Limb (tissue), 2 donors: ENCODE measurements around the gene GNA14.
"Not testable (repeated sequence)": the region's sequence is repeated elsewhere in the genome, so short reads cannot be mapped to it uniquely, and the experiment has no call there.

Experiments used
- DNase-seq, 2 donors: peaks; one replicate each; pipeline ENCODE4 v3.0.0-alpha.2; 2016; ENCODE audit errors: extremely low spot score in 2 of 2

The GNA14 gene

DNA sequence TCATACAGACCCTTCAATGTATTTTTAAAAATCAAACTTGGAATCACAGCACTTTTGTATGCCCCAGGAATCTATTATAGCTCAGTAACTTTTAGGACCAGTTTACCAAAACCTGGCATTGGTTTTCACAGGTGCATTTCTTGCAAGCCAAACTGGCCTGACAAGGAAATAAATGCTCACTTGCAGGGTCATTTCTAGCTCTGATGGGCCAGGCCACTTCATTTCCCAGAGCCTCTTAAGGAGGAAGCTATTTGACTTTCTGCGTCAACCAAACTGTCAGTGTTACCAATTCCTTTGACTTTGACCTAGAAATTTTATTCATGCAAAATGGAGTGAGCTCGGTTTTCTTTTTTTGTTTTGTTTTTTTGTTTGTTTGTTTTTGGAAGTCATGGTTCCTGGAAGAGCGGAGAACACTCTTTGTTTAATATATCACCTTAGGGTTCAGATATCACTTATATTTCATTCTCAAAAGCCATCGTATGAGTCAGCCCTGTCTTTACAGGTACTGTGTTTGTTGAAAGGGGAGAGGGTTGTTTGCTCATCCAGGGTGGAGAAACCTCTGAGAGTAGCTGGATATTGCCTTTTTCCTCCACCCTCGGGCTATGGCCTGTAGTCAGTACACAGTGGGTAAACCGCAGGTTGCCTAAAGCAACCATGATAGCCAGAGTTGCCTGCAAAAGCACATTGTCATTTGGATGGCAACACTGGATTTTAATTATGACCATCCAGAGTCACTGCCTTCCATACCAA lies 58.9 kb downstream of the GNA14 start:
- no peak for DNase-seq

DNA sequence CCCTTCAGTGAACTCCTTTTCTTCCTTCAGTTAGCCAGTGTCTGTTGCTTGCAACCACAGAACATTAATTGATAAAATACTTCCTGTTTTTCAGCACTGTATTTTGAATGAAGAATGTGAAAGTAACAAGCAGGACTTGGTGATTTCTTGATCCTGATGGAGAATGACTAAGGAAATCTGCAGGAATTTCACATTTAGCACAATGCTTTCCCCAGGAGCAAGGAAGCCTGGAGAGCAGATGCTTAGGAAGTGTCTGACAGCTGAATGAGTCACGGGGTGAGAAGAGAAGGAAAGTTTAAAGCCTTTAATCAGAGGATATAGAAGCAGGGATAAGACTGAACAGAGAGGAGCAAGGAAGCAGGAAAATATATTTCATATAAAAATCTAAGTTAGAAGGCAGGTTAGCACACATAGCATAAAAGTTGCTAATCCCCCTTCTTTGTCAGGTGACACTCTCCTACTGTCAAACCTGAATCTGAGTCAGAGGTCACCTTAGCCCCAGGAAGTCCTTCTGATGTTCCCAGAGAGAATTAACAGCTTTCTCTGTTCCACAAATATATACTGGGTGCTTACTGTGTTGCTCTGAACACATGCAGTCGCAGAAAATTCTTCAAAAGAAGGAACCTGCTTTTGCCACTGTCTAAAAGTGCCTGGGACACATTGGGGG lies 59.7 kb downstream of the GNA14 start:
- no peak for DNase-seq

DNA sequence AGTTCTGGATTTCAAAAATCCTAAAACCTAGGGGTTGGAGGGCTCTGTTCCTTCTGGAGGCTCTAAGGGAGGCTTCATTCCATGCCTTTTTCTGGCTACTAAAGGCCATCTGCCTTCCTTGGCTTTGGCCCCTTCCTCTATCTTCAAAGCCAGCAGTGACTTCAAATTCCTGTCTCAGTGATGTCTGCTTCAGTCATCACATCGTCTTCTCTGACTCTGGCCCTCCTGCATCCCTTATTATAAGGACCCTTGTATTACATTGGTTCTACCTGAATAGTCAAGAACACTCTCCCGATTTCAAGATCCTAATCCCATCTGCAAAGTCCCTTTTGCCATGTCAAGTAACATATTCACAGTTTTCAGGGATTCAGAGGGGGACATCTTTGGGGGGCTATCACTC lies 60.3 kb downstream of the GNA14 start:
- DNase-seq: no peak

DNA sequence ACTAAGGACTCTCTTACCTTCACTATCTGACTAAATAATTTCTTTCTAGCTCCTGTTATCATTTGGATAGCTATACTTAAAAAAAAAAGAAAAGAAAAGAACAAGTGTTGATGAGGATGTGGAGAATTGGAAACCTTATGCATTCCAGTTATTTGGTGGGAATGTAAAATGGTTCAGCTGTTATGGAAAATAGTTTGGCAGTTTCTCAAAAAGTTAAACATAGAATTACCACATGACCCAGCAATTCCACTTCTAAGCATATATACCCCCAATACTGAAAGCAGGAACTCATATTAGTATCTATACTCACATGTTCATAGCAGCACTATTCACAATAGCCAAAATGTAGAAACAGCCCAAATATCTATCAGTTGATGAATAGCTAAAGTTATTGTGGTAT lies 61.1 kb downstream of the GNA14 start:
- DNase-seq: peak in 1 of 2 donors; percentile 51

DNA sequence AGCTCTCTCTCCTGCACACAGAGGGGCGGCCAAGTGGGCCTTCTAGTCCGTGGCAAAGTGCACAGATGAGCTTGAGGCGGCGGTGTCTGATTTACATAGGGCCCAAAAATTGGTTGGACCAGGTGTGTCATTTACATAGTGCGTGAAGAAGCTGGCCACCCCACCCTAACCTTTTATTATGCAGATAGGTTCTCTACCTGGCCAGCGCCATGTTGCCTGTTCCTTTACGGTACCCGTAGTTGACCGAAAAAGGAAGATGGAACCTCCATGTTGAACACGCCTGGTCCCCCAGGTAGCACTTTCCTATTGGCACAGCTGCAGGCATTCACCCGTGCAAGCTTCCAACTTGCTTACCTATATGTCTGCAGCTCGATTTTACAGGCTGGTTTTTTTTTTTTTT lies 61.5 kb downstream of the GNA14 start:
- DNase-seq: no peak

DNA sequence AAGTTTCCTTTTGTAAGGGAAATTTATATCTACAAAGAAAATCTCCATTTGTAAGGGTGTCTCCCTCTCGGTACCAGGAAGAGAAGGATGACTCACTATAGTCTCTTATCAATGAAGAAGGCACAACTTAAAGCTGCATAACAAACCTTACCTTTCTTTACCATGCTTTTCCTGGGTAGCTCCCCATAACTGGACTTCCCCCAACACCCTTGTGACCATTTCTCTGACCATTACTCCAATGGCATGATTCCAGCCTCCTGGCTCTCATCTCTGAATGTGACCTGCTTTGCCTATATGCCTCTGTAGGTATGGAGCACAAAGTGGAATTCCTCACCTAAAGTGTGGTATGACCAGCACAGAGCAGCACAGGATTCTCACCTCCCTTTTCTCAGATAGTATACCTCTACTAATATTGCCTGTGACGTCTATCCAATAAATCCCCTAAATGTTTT lies 62.8 kb downstream of the GNA14 start:
- no peak for DNase-seq

DNA sequence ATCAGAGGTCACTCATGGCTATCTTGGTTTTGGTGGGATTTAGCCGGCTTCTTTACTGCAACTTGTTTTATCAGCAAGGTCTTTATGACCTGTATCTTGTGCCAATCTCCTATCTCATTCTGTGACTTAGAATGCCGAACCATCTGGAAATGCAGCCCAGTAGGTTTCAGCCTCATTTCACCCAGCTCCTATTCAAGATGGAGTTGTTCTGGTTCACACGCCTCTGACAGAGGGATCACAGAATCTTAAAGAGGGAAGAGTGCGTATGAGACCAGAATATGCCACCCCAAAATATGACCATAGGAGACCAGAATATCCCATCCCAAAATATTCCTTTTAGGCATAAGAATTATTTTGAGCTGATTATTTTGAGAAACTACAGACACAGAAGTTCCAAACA lies 63.2 kb downstream of the GNA14 start:
- not testable (repeated sequence) for DNase-seq

DNA sequence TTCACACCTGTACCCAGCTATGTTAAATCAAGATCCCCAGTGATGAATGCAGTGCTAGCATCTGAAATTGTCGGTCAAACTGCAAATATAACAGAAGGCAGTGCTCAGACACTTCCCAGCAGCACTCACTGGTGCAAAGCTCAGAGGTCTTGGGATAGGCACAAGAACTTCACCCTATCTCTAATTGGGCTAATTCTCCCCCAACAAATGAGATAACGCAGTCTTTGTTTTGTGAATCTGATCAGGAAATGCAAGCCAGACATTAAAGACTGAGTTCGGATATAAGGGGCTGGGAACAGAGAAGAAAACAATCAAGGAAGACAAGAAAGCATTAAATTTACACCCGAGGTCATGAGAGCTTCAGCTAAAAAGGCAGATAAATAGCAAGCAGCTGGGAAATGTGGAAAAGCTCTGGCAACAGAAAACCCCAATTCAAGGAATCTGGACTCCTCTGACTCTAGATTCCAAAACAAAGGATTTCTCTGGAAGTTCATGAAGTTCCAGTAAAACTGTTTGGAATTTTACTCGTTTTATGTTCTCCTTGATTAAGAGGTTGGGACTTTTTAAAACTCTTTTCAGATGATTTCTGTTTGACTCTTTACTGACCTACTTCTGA lies 65.1 kb downstream of the GNA14 start:
- no peak for DNase-seq

DNA sequence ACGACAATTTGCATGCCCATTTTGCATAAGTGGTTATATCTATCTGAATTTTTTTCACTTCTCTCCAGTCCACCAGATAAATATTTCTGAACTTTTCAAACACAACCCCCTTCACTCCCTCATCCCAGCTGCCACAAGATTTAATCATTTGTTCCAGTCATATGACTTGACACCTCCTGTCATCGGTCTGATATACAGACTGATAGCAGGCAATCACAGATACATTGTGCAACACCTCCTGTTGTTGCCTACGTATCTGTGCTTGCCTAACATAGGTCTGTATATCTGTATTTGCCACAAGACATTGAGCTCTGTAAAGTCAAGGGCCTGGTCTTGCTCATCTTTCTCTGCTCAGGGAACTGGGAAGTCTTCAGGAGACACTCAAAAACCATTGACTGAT lies 65.6 kb downstream of the GNA14 start:
- no peak for DNase-seq

DNA sequence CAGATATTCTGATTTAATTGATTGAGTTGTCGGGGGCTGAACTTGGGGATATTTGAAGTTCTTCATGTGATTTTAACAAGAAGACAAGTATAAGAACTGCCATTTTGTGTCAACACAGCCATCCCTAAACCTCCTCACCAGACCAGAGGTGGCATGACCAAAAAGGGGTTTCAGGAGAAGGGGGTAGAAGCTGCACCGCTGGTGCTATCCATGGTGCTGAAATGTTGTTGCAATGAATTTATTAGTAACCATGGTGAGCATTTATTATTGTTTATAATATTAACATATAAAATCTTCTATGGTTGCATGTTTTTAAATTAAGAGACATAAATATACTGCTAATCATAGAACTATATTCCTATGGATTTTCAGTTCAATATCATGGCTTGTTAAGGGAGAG lies 72.3 kb downstream of the GNA14 start:
- peak; percentile 41 to 62 for DNase-seq

DNA sequence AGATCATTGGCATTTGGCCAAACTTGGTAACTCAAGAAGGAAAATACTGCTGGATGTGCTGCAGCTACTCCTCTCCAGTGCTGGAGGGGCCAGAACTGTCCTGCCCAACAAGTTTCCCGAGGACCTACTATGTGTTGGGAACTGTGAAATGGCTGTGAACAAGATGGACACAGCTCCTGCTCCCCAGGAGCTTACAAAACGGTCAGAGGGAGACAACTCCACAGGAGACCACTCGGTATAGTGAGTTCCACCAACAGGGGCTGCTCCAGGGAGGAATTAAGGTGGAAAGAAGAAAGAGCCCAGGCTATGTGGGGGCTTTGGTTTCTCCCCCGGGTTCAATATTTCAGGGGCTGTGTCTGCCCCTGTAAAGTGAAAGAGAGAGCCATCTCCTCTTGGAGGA lies 78.8 kb downstream of the GNA14 start:
- DNase-seq: no peak

DNA sequence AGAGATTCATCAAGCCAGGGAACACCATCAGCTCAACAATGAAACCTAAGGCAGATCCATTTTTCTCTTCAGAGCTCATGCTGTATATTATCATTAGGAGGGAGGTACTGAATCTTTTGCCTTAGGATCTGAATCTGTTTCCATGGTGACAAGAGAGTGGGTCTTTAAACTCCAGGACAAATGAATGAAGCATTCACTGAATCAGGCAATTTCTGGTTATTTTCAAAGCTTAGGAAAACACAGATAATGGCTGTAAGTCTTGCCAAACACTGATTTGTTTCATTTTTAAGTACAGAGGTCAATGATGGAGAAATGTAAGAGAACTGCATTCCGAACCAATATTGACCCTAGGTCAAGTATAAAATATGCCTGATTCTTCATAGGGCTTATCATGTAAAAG lies 84.9 kb downstream of the GNA14 start:
- no peak for DNase-seq

DNA sequence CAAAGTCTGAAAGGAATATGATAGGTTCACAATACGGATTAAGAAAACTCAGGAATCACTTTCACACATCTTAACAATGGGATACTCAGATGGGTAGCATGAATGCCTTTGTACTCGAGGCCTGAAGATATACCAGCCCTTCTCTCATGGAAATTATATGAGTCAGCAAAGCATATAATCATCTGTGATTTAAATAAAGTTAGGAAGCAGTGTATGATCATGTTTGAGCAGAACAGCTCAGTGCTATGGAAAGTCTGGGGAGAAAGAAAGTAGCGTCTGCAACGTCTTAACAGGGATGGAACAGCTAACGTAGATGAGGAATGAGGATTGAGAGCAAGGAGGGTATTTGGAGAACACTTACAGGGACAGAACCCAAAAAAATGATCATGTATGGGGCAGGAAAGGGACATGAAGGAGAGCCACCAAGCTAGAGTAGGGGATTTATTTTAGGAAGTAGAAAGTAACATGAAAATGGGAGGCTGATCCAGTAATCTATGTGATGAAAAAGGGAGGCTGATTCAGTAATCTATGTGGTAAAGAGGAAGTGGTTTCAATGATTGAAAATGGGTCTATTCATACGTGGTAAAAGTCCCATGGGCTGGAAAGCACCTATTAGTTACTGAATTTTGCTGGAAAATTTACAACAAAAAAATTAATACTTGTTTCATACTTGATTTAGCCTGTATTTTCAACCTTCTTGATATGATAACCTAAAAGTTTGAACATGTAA lies 85.9 kb downstream of the GNA14 start:
- DNase-seq: no peak

DNA sequence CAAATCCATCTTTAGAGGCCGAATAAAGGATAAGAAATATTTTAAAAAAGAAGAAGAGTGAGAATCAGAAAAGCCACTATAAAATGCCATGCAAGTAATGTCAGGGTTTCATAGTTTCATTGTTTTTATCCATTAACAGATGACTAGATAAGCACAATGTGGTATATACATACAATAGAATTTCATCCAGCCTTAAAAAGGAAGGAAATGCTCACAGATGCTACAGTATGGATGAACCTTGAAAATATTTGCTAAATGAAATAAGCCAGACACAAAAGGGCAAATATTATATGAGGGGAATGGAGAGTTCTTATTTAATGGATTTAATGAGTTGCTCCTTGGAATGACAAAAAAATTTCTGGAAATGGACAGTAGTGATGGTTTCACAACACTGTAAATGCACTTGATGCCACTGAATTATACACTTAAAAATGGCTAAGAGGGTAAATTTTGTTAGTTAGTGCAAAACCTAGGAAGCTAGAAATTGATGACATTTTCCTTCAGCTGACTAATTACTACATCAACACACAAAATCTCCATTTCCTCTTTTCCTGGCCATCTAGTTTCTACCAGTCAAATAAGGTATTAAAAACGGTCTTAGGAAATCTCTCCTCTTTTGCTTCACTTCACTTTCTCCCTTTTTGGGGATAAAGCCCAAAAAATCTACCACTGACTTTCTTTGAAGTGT lies 86.6 kb downstream of the GNA14 start:
- DNase-seq: no peak

DNA sequence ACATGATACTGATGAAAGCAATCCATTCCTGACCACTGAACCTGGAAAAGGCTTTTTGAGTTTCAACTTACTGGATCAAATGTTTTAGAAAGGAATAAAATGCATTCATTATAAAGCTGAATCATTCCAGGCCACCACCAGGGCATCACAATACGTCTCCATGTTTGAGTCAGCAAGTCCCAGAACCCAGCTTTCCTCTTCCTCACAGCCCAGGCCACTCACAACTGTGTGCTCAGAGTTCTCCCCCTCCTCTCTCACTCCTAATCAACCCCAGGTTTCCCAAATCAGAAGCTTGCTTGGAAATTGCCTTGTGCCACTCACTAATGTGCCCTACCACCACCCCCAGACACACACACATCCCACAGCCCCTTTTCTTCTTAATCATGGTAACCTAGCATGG lies 91.7 kb downstream of the GNA14 start:
- no peak for DNase-seq

DNA sequence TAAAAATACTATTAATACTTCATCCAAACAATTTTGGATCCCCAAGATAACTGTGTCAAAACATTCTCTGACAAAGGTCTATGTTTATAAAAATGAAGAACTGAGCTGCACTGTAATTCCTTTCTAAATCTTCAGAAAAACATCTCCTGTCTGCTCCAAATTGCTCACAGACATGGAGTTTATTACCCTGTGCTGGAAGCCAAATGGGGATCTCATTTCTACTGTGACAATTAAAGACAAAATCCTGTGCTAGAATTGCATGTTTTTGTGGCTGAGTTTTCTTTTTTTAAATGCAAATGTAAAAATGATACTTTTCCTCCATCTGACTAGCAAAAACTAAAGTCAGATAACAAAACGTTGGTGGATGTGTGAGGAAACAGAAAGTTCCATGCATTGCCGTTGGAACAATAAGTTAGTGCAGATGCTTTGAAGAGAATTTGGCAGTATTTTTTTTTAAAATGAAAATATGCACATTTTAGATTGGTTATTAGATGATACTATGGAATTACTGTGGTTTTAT lies 93.5 kb downstream of the GNA14 start:
- DNase-seq: no peak

DNA sequence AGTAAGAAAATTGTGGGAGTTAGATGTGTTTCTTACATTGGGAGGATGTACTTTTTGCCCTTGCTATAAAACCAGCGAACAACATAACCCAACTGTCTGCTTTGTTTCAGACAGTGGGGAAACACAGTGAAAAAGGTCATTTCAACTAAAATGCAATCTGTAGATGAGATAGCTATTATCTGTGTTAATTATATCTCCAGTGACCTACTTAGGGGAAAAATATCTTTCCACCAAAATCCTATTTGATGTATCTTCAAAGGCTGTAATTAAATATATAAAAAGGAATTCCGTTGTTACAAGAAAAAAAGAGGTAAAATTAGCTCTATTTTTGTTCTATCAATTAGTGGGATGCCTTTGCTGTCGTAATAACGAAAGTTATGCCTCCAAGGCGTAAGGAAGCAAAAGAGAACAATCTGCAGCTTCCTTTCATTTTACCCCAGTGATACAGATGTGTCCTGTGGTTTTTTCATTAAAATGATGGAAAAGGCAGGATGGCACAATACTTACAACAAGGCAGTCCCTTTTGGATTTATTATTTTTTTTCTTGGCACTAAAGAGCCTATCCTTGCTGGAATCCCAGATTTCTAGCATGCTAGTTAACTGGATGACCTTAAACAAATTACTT lies 100.9 kb downstream of the GNA14 start:
- DNase-seq: no peak

DNA sequence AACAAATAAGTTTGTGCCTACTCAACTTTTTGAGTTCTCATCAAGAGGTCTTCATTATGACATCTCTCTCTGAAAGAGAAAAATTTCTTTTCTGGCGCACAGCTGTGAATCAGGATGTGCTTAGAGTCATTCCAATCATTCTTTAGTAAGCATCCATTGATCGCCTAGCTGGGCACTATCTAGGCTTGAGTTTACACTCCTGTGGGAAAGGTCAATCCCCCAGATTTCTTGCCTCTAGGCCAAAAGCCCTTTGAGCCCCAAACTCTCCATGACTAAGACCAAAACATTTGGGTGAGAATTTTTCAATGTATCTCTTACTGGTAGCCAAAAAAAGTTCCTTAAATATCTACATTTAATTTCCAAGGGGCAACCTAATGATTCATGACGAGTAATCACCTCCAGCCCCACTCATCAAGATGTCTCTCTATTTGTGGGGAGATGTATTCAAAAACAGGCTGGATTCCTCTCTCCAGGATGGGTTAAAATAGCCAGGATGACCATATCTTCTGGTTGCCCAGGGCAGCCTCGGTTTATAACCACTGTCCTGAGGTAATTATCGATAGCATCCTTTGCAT lies 101.7 kb downstream of the GNA14 start:
- no peak for DNase-seq

DNA sequence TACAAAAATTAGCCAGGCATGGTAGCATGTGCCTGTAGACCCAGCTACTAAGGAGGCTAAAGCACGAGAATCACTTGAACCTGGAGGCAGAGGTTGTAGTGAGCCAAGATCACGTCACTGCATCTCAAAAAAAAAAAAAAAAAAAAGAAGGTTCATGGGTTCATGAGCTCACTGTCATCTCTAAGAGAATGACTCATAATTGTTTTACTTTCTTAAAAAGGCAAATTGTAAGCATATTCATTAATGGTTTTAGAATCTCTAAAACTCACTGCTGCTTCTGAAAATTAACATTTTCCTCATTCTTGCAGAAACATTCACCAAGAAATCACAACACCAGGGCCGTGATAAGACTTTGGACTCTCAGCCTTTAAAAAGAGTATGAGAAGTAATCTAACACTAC lies 103.6 kb downstream of the GNA14 start:
- no peak for DNase-seq

DNA sequence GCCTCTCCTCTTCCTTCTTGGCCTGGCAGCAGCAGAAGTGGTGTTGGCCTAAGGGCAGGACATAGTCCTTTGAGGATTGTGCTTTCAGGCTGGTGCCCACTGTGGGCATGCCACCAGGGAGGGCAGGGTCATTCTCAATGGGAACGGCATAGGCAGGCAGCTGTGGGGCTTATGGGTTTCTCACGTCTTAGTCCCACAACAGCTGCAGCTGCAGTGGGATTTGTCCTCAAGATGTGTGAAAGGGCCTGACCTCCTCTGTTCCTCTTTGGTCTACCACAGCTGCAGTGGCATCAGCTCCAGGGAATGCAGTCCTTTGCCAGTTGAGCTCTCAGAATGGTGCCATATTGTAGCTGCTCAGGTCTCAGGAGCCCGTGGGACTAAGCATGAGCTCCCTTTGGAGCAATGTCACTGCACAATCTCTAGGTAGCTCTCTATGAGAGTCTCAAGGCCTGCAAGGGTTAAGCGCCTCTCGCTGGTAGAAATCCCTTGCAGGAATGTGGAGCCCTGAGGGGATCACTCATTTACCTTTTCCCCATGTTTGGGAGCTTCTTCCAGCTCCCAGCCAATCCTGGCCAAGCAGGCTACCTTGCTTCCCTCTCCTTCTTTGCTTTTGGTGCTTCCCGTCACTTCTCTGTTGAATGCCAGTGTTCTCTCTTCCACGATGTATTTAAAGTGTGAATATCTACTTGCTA lies 104.8 kb downstream of the GNA14 start:
- DNase-seq: no peak
